ENCODE results near the gene FMN1.

GRCh38 chr15:33207646-33208045 lies 13.1 kb upstream of the FMN1 start:
- no peak for TF ChIP-seq CTCF (IDR thresholded peaks at IDR 0.05)
- TF ChIP-seq POLR2A (IDR thresholded peaks at IDR 0.05) = no peak
